Measurements from ENCODE around the gene MIA2. TPM values are rescaled to one million over a fixed set of nuclear protein-coding genes. Genes with fewer than 3 reads are reported as not detected.

The MIA2 gene
- total RNA-seq, 1 donor from 2014 or later: 34.2 TPM

DNA sequence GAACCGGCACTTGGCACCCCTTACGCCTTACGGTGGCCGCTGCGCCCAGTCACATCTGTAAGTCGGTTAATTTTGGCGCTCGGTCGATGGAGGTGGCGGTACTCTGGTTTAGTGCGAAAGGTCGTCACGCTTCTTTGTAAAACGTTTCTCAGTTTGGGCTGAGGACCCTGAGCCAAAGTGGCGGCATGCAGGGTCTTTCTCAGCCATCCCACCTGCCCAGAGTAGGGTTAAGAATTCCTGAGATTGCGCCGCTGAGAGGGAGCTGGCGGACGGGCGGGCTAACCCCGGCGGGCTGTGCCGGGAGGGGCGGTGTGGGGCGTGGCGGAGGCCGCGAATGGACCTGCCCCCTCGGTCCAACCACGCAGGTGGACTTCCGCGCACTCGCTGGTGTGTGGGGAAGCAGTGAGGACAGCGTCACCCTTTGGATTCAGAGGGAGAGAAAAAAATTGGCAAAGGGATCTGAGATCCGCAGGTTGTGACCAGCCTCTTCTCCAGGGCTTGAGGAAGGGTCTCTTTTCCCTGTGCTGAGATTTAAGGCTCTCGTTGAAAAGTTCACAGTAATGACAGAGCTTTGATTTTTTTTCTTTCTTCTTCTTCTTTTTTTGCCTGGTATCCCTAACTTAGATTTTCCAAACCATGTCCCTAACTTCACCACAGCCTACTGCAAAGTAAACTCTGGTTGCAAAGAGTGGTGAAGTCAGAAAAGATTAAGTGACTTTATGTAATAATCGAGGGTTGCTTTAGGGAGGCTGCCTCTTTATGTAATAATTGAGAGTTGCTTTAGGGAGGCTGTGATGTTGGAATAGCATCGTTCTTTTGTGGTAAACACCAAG is 199.1 kb downstream of the MIA2 start:
- intact Hi-C loops (cut with DNase I): no loop called here
- Histone ChIP-seq H3K4me3 (peak overlapping the region; percentile 94), H3K4me1 (peaks cover 38% of the 10 kb centered on the region), H3K27ac (peak overlapping the region; percentile 99), H3K9me3 (no peaks in the 10 kb centered on the region), H3K27me3 (ENCODE audit: low read depth) (no peaks in the 10 kb centered on the region), H3K36me3 (no peaks in the 10 kb centered on the region)
- TF ChIP-seq CTCF (IDR thresholded peaks at IDR 0.05): peak; percentile 26
- peak; percentile 94 for DNase-seq
- ATAC-seq: peak; percentile 95

DNA sequence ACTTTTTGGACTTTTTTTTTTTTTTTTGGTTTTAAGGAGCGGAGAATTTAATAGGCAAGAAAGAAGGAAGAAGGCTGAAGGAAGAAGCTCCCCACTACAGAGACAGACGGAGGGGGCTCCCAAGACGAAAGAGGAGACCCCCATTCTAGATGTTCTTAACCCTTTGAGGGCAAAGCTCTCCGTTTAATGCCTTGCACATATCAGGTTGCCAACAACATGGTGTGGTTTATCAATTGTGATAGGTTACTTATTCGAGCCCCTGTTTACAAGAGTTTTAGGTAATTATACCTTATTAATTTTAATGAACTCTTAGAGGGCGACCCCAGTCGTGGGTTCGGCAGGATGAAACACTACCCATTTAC is 199.7 kb downstream of the MIA2 start:
- no peak for ATAC-seq
- peaks cover 33% of the 10 kb centered on the region for H3K4me1 ChIP-seq
- intact Hi-C loops (cut with DNase I): no loop called here
- peak overlapping the region; percentile 94 for H3K4me3 ChIP-seq
- H3K27me3 ChIP-seq (ENCODE audit: low read depth): no peaks in the 10 kb centered on the region
- H3K27ac ChIP-seq: peak overlapping the region; percentile 99
- DNase-seq: no peak
- TF ChIP-seq CTCF (IDR thresholded peaks at IDR 0.05): no peak
- no peaks in the 10 kb centered on the region for H3K36me3 ChIP-seq
- no peaks in the 10 kb centered on the region for H3K9me3 ChIP-seq

- Histone ChIP-seq H3K4me1 (peaks cover 24% of the 10 kb centered on the region), H3K27me3 (ENCODE audit: low read depth) (no peaks in the 10 kb centered on the region), H3K27ac (no peak overlapping the region), H3K4me3 (no peak overlapping the region), H3K9me3 (no peaks in the 10 kb centered on the region), H3K36me3 (no peaks in the 10 kb centered on the region)
- DNase-seq (no peak), ATAC-seq (no peak)
- intact Hi-C loops (cut with DNase I): no loop called here
- no peak for TF ChIP-seq CTCF (IDR thresholded peaks at IDR 0.05)
These were observed 200.7 kb downstream of the MIA2 start for GRCh38 chr14:39434401-39434800.

DNA sequence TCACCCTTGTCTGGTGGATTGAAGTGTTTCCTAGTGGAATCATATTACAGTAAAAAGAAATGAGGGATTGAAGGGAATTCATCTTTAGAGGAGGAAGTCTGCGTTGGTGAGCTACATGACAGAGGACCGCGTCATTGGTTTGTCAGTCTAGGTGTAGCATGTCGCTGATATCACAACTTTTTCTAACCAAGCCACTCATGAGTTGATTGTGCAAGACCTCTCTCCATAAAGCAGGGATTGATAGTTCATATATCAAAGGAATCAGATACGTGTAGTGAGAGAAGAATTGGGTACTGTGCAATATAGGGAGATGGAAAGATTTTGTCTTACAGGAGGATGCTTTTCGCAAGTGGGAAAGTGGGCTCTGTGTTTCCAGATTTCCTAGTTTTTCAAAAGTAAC is 201.5 kb downstream of the MIA2 start:
- H3K27me3 ChIP-seq (ENCODE audit: low read depth): no peaks in the 10 kb centered on the region
- ATAC-seq (no peak), DNase-seq (no peak)
- peaks cover 15% of the 10 kb centered on the region for H3K4me1 ChIP-seq
- intact Hi-C loops (cut with DNase I): no loop called here
- H3K4me3 ChIP-seq: no peak overlapping the region
- no peak for TF ChIP-seq CTCF (IDR thresholded peaks at IDR 0.05)
- no peaks in the 10 kb centered on the region for H3K9me3 ChIP-seq
- no peak overlapping the region for H3K27ac ChIP-seq
- no peaks in the 10 kb centered on the region for H3K36me3 ChIP-seq

Other genes with a start within 250 kb of the MIA2 start
- gene SEC23A, start 130.7 kb upstream of the MIA2 start, total RNA-seq: 56.7 TPM
- 8.4 TPM for gene GEMIN2, start 119.6 kb upstream of the MIA2 start, total RNA-seq
- gene TRAPPC6B, start 63.6 kb upstream of the MIA2 start, total RNA-seq: 23.9 TPM
- 42.9 TPM for gene PNN, start 58.7 kb upstream of the MIA2 start, total RNA-seq
- 12.8 TPM for gene FBXO33, start 198.5 kb downstream of the MIA2 start, total RNA-seq

All from lower lobe of right lung (tissue), 2 donors.